Heart right ventricle (tissue), 16 donors: ENCODE measurements around the gene USP2. TPM values are rescaled to one million over a fixed set of nuclear protein-coding genes. Genes with fewer than 3 reads are reported as not detected.

Experiments
- ATAC-seq, 8 donors: fragments of 200-7000 bp; cut with Tn5 transposase; one replicate each; pipeline ENCODE4 v1.9.1; 2020; ENCODE audit warnings: mild to moderate bottlenecking in 8 of 8, moderate library complexity in 8 of 8, moderate number of reproducible peaks in 1 of 8
- DNase-seq, 2 donors: peaks; one replicate each; pipeline ENCODE4 v3.0.0-alpha.2; 2020
- H3K27ac ChIP-seq, 10 donors: fragments of 200-600 bp; sonication (generic) in 2 of 10; one replicate each; pipeline versions ENCODE4 v1.5.0 to v1.8.0; 2020 to 2022; ENCODE audit warnings: mild to moderate bottlenecking in 3 of 10
- H3K27me3 ChIP-seq, 7 donors: fragments of 200-600 bp; one replicate each; pipeline ENCODE4 v1.8.0; 2021 to 2022; ENCODE audit warnings: mild to moderate bottlenecking in 2 of 7
- H3K36me3 ChIP-seq, 9 donors: fragments of 200-600 bp; sonication (generic) in 1 of 9; one replicate each; pipeline versions ENCODE4 v1.5.0 to v1.8.0; 2020 to 2022; ENCODE audit warnings: mild to moderate bottlenecking in 2 of 9
- H3K4me1 ChIP-seq, 9 donors: fragments of 200-600 bp; sonication (generic) in 1 of 9; one replicate each; pipeline versions ENCODE4 v1.5.0 to v1.8.0; 2020 to 2022; ENCODE audit warnings: mild to moderate bottlenecking in 4 of 9
- H3K4me3 ChIP-seq, 10 donors: fragments of 200-600 bp; sonication (generic) in 2 of 10; one replicate each; pipeline versions ENCODE4 v1.5.0 to v1.8.0; 2020 to 2022; ENCODE audit warnings: mild to moderate bottlenecking in 7 of 10, moderate library complexity in 2 of 10
- H3K9me3 ChIP-seq, 11 donors: fragments of 200-600 bp in 10 of 11; sonication (generic) in 2 of 11; one replicate each; pipeline versions ENCODE4 v1.5.0 to v1.8.0; 2013 to 2022; ENCODE audit warnings: mild to moderate bottlenecking in 2 of 11, control low read depth in 1 of 11, moderate library complexity in 1 of 11
- CTCF ChIP-seq, 9 donors: fragments of 200-600 bp; sonication (generic) in 2 of 9; IDR thresholded peaks; one replicate each; pipeline versions ENCODE4 v1.5.0 to v1.8.0; 2021 to 2022; ENCODE audit warnings: antibody characterized with exemption in 9 of 9, mild to moderate bottlenecking in 5 of 9, moderate library complexity in 1 of 9
- WGBS, 2 donors: extraction: QIAGEN DNeasy Blood & Tissue Kit; methylation state at CpG; one replicate each; pipeline ENCODE4 v1.1.7; 2013; ENCODE audit warnings: inconsistent platforms in 1 of 2; 5-methylcytosine and 5-hydroxymethylcytosine counted together
- intact Hi-C, 10 donors: fragments of 100-400 bp; cut with DNase I; formaldehyde crosslinking; loops; one replicate each; pipeline versions ENCODE4 v1.11.1 to v1.14.2; 2022
- polyA plus RNA-seq, 2 donors: library from polyadenylated mRNA; stranded (reverse); fragments of 200-250 nt; gene quantifications; one replicate each; pipeline ENCODE4 v1.2.3, GENCODE V29; 2013
- total RNA-seq, 10 donors: library from RNA; stranded (reverse); fragmentation: NEBNext Ultra II Directional in 3 of 10; extraction: Animal tissue kit (Norgen Biotek cat#: 25700) in 3 of 10; gene quantifications; one replicate each; pipeline versions ENCODE4 v1.2.1 to v1.2.4, GENCODE V29; 2021 to 2023
- donor health status: Arrhythmogenic right ventricular cardiomyopathy.
- donor health status: ischemic (EF 13 %, LVEDD 7.1; RV severe dilation, severe dysfunction).
- donor health status: healthy with polysubstance abuse.
- donor health status: DM: no; HTN: yes; CAD: no.
- donor health status: DM: no; HTN: no; CAD: no.
- donor health status: ischemic (EF 25% LVEDD 6.9; RV normal size, moderate dysfunction).
- donor health status: ischemic (EF 25% LVEDD 5.7; RV mildly dilated, moderate dysfunction).
- donor health status: healthy.
- donor health status: DM: yes; HTN: yes; CAD: no.
- donor health status: Ischemic cardiomyopathy.
- donor health status: ischemic (EF 35%, LVEDD 5.7; RV mildly dilated, moderate dysfunction).
- donor health status: nonischemic (EF 11% LVEDD 7.7; RV severe dilation, severe dysfunction).
- donor health status: DM: yes; HTN: yes; CAD: no.
- donor health status: PGD.
- donor health status: ischemic (EF 29% LVEDD 5.4; RV normal size, mild dysfunction).
- donor health status: nonischemic (EF 23%, LVEDD 6.1; RV moderate dilation, normal function).

USP2 gene
- total and polyA plus RNA-seq, 12 donors = 42.0 to 183 (median 130) TPM

- ATAC-seq (no peak), DNase-seq (no peak)
- no peak for TF ChIP-seq CTCF (IDR thresholded peaks at IDR 0.05)
- no peak overlapping the region for H3K4me3 ChIP-seq
- intact Hi-C loops = loop anchor here in 1 of 10 donors (5.0 kb wide), 1 partner anchor 48 kb away; no protein-coding TSS in a partner anchor
- H3K27me3 ChIP-seq = peaks cover 0 to 54% (median 38%) of the 10 kb centered on the region in 7 donors
- H3K36me3 ChIP-seq = peaks cover 0 to 2% (median 0%) of the 10 kb centered on the region in 9 donors
- 86 to 87% methylated on average over 2 of the region's 2 CpGs for WGBS, 2 donors
- peaks cover 7 to 33% (median 18%) of the 10 kb centered on the region in 9 donors for H3K4me1 ChIP-seq
- H3K9me3 ChIP-seq = no peaks in the 10 kb centered on the region
- H3K27ac ChIP-seq = no peak overlapping the region
These were observed 43.3 kb upstream of the USP2 start for GRCh38 chr11:119424775-119425174.

GRCh38 chr11:119424276-119424675, 42.8 kb upstream of the USP2 start:
- WGBS, 2 donors = 93 to 94% methylated on average over 3 of the region's 3 CpGs
- intact Hi-C loops = loop anchor here in 1 of 10 donors (5.0 kb wide), 1 partner anchor 48 kb away; no protein-coding TSS in a partner anchor
- TF ChIP-seq CTCF (IDR thresholded peaks at IDR 0.05) = no peak
- H3K4me3 ChIP-seq = no peak overlapping the region
- ATAC-seq (no peak), DNase-seq (no peak)
- H3K27ac ChIP-seq = no peak overlapping the region
- H3K36me3 ChIP-seq = peaks cover 0 to 4% (median 0%) of the 10 kb centered on the region in 9 donors
- peaks cover 0 to 53% (median 38%) of the 10 kb centered on the region in 7 donors for H3K27me3 ChIP-seq
- no peaks in the 10 kb centered on the region for H3K9me3 ChIP-seq
- peaks cover 7 to 33% (median 18%) of the 10 kb centered on the region in 9 donors for H3K4me1 ChIP-seq

- WGBS, 2 donors = 55 to 61% methylated on average over 14 of the region's 14 CpGs
- no peak for DNase-seq
These were observed 42.2 kb upstream of the USP2 start for GRCh38 chr11:119423509-119424254.

More at GRCh38 chr11:119423509-119424254, 42.2 kb upstream of the USP2 start:
- peaks cover 0 to 54% (median 41%) of the 10 kb centered on the region in 7 donors for H3K27me3 ChIP-seq
- H3K9me3 ChIP-seq = no peaks in the 10 kb centered on the region
- ATAC-seq = peak in 3 of 8 donors; percentile 15 to 50 (median 41)
- intact Hi-C loops = loop anchor here in 1 of 10 donors (5.0 kb wide), 1 partner anchor 49 kb away; no protein-coding TSS in a partner anchor
- H3K36me3 ChIP-seq = peaks cover 0 to 4% (median 0%) of the 10 kb centered on the region in 9 donors
- H3K27ac ChIP-seq = peak overlapping the region in 3 of 10 donors; percentile 52 to 75 (median 58)
- H3K4me3 ChIP-seq = peak overlapping the region in 6 of 10 donors; percentile 59 to 64 (median 62)
- peaks cover 7 to 33% (median 18%) of the 10 kb centered on the region in 9 donors for H3K4me1 ChIP-seq
- TF ChIP-seq CTCF (IDR thresholded peaks at IDR 0.05) = no peak
